AG09309 (cell line): ENCODE data around the gene CD38.

Source experiments
- DNase-seq: peaks from one replicate; pipeline ENCODE4 v3.0.0-alpha.2; 2010; ENCODE audit warnings: low read depth
- H3K4me3 ChIP-seq: 2 replicates; pipeline ENCODE4 v1.5.1; 2011; ENCODE audit warnings: mild to moderate bottlenecking, low read depth, low read length, moderate library complexity; ENCODE audit not compliant: control insufficient read depth
- CTCF ChIP-seq: IDR thresholded peaks from 2 replicates; pipeline ENCODE4 v1.5.1; 2011; ENCODE audit warnings: mild to moderate bottlenecking, low read depth, low read length, inconsistent platforms; ENCODE audit not compliant: insufficient read depth, control insufficient read depth; ENCODE audit errors: missing control alignments

The CD38 gene

GRCh38 chr4:15751153-15751552, 27.0 kb upstream of the CD38 start:
- no peak for DNase-seq
- TF ChIP-seq CTCF: no peak
- no peak overlapping the region for H3K4me3 ChIP-seq

- no peak overlapping the region for H3K4me3 ChIP-seq
- TF ChIP-seq CTCF: no peak
- DNase-seq: no peak
Observed at GRCh38 chr4:15753081-15753480, 25.0 kb upstream of the CD38 start.

GRCh38 chr4:15753786-15754185, 24.3 kb upstream of the CD38 start:
- no peak for TF ChIP-seq CTCF
- no peak for DNase-seq
- no peak overlapping the region for H3K4me3 ChIP-seq

- no peak for DNase-seq
Observed at GRCh38 chr4:15754323-15754722, 23.8 kb upstream of the CD38 start.

GRCh38 chr4:15755321-15756155, 22.6 kb upstream of the CD38 start:
- TF ChIP-seq CTCF: no peak
- no peak overlapping the region for H3K4me3 ChIP-seq
- no peak for DNase-seq

More at GRCh38 chr4:15754323-15754722, 23.8 kb upstream of the CD38 start:
- no peak for TF ChIP-seq CTCF
- no peak overlapping the region for H3K4me3 ChIP-seq

- DNase-seq: no peak
- H3K4me3 ChIP-seq: no peak overlapping the region
Observed at GRCh38 chr4:15756361-15756861, 21.7 kb upstream of the CD38 start.

More at GRCh38 chr4:15756361-15756861, 21.7 kb upstream of the CD38 start:
- TF ChIP-seq CTCF: no peak
